HCT116 (cell line): ENCODE data around the gene MID1. TPM values are rescaled to one million over a fixed set of nuclear protein-coding genes. Genes with fewer than 3 reads are reported as not detected.

ENCODE experiments used
- ATAC-seq: fragments of 200-7000 bp; cut with Tn5 transposase; 2 replicates; pipeline ENCODE4 v1.9.1; 2020; ENCODE audit warnings: mild to moderate bottlenecking, moderate library complexity
- BruUV-seq: library from RNA; stranded (reverse); fragments of 400-500 nt; replicated peaks from 2 replicates; lab custom pipeline; 2021; lab: Mats Ljungman, UMichigan
- CTCF ChIA-PET: fragments of 300-600 bp; sonication (Branson Sonifier 250); formaldehyde crosslinking; loops from one replicate; lab custom pipeline; 2021; ENCODE audit warnings: antibody characterized with exemption; lab: Charles Lee
- POLR2A ChIA-PET: fragments of 300-600, 350-600 bp; sonication (Branson Sonifier 250); formaldehyde crosslinking; loops from one replicate; lab custom pipeline; 2021; ENCODE audit warnings: antibody characterized with exemption; lab: Charles Lee
- RAD21 ChIA-PET, 2 experiments: fragments of 300-600 bp; sonication (Branson Sonifier 250); formaldehyde crosslinking; loops; one replicate each; lab custom pipeline; 2023; ENCODE audit warnings: low total read pairs in 2 of 2; ENCODE audit not compliant: uncharacterized antibody in 2 of 2, unreplicated experiment in 2 of 2, low non-redundant PET in 1 of 2; lab: Charles Lee
- DNase-seq: peaks from one replicate; pipeline ENCODE4 v3.0.0-alpha.2; 2010; ENCODE audit warnings: low read depth, low spot score
- H2AFZ ChIP-seq: fragments of 200-600 bp; shearing (Covaris generic), sonication (generic); 2 replicates; pipeline ENCODE4 v1.6.1; 2017; ENCODE audit warnings: low read depth, mixed run types, mixed read lengths, antibody characterized with exemption, low read length; ENCODE audit not compliant: poor library complexity, severe bottlenecking
- H3K27ac ChIP-seq: 2 replicates; pipeline ENCODE4 v1.5.1; 2012; ENCODE audit warnings: low read depth, low read length
- H3K27me3 ChIP-seq: fragments of 200-600 bp; sonication (generic); 2 replicates; pipeline ENCODE4 v1.6.1; 2016; ENCODE audit warnings: mixed run types, low read length, mixed read lengths; ENCODE audit not compliant: insufficient read depth
- H3K36me3 ChIP-seq, 2 experiments: fragments of 200-500 bp in 1 of 2; fragments of 200-600 bp in 1 of 2; sonication (Bioruptor generic) in 1 of 2; sonication (generic) in 1 of 2; 2 replicates each; pipeline versions ENCODE4 v1.5.1 to v1.6.1; 2014 to 2016; ENCODE audit warnings: low read length in 2 of 2, inconsistent platforms in 1 of 2, mixed read lengths in 1 of 2, mixed run types in 1 of 2; ENCODE audit not compliant: insufficient read depth in 2 of 2, control insufficient read depth in 1 of 2
- H3K4me1 ChIP-seq, 2 experiments: fragments of 200-600 bp in 1 of 2; sonication (generic) in 1 of 2; 2 replicates each; pipeline versions ENCODE4 v1.5.1 to v1.6.1; 2012 to 2017; ENCODE audit warnings: low read length in 2 of 2, inconsistent platforms in 1 of 2, mild to moderate bottlenecking in 1 of 2, mixed read lengths in 1 of 2, mixed run types in 1 of 2, moderate library complexity in 1 of 2; ENCODE audit not compliant: insufficient read depth in 2 of 2, control insufficient read depth in 1 of 2
- H3K4me2 ChIP-seq: fragments of 200-600 bp; sonication (generic); 2 replicates; pipeline ENCODE4 v1.6.1; 2017; ENCODE audit warnings: mixed run types, low read length, mixed read lengths
- H3K4me3 ChIP-seq, 2 experiments: fragments of 200-600 bp in 1 of 2; sonication (generic) in 1 of 2; replicated peaks in 1 of 2; 2 replicates each; pipeline ENCODE4 v1.5.1; 2011 to 2016; ENCODE audit warnings: low read length in 2 of 2, control low read depth in 1 of 2, low read depth in 1 of 2, mild to moderate bottlenecking in 1 of 2, mixed read lengths in 1 of 2, mixed run types in 1 of 2
- H3K79me2 ChIP-seq: fragments of 200-600 bp; sonication (generic); 2 replicates; pipeline ENCODE4 v1.6.1; 2017; ENCODE audit warnings: mild to moderate bottlenecking, mixed run types, low read length, moderate library complexity, mixed read lengths; ENCODE audit not compliant: insufficient read depth
- H3K9ac ChIP-seq: fragments of 200-600 bp; sonication (generic); 2 replicates; pipeline ENCODE4 v1.6.1; 2016; ENCODE audit warnings: low read length, mixed read lengths
- H3K9me2 ChIP-seq: fragments of 200-600 bp; sonication (generic), shearing (Covaris generic); 2 replicates; pipeline ENCODE4 v1.6.1; 2017; ENCODE audit warnings: mixed run types, mild to moderate bottlenecking, moderate library complexity; ENCODE audit not compliant: insufficient read depth
- H3K9me3 ChIP-seq, 2 experiments: fragments of 200-500 bp in 1 of 2; fragments of 200-600 bp in 1 of 2; sonication (Bioruptor generic) in 1 of 2; sonication (generic) in 1 of 2; 2 replicates each; pipeline ENCODE4 v1.6.1; 2014 to 2017; ENCODE audit warnings: low read length in 2 of 2, mixed read lengths in 2 of 2, inconsistent platforms in 1 of 2, low read depth in 1 of 2, mild to moderate bottlenecking in 1 of 2, mixed run types in 1 of 2, moderate library complexity in 1 of 2; ENCODE audit not compliant: control insufficient read depth in 1 of 2, insufficient read depth in 1 of 2
- H4K20me1 ChIP-seq: fragments of 200-600 bp; sonication (generic), shearing (Covaris generic); 2 replicates; pipeline ENCODE4 v1.6.1; 2017; ENCODE audit warnings: mixed run types, mild to moderate bottlenecking, moderate library complexity; ENCODE audit not compliant: insufficient read depth
- CBX3 ChIP-seq: IDR thresholded peaks from 2 replicates; pipeline ENCODE4 v1.6.1; 2012; ENCODE audit warnings: low read depth
- CEBPB ChIP-seq: IDR thresholded peaks from 2 replicates; pipeline ENCODE4 v1.6.1; 2012; ENCODE audit warnings: low read depth
- EGR1 ChIP-seq: IDR thresholded peaks from 2 replicates; pipeline ENCODE4 v1.6.1; 2012; ENCODE audit warnings: low read depth
- ELF1 ChIP-seq: IDR thresholded peaks from 2 replicates; pipeline ENCODE4 v1.6.1; 2012; ENCODE audit warnings: low read depth, borderline replicate concordance
- EZH2phosphoT487 ChIP-seq: fragments of 200-600 bp; IDR thresholded peaks from 2 replicates; pipeline ENCODE4 v1.6.1; 2018; ENCODE audit warnings: antibody characterized with exemption, borderline replicate concordance
- RAD21 ChIP-seq: IDR thresholded peaks from 2 replicates; pipeline ENCODE4 v1.6.1; 2012; ENCODE audit warnings: low read depth, mild to moderate bottlenecking
- SP1 ChIP-seq: IDR thresholded peaks from 2 replicates; pipeline ENCODE4 v1.6.1; 2012; ENCODE audit warnings: low read depth
- SRF ChIP-seq: IDR thresholded peaks from 2 replicates; pipeline ENCODE4 v1.6.1; 2012; ENCODE audit warnings: low read depth
- intact Hi-C: fragments of 100-400 bp; cut with micrococcal nuclease; formaldehyde crosslinking; loops from 2 replicates; pipeline ENCODE4 v1.10.0; 2022
- total RNA-seq: library from RNA; stranded (reverse); gene quantifications from one replicate; pipeline ENCODE4 v1.2.1, GENCODE V29; 2021; ENCODE audit not compliant: unreplicated experiment
- TF ChIP-seq, protein P1 (sequence below): IDR thresholded peaks from 2 replicates; pipeline ENCODE4 v1.6.1; 2011; ENCODE audit warnings: mild to moderate bottlenecking, low read length, moderate library complexity; ENCODE audit not compliant: insufficient replicate concordance; ENCODE audit errors: extremely low read depth
- TF ChIP-seq, protein P2 (sequence below): IDR thresholded peaks from 2 replicates; pipeline ENCODE4 v1.6.1; 2012
- TF ChIP-seq, protein P3 (sequence below): IDR thresholded peaks from 2 replicates; pipeline ENCODE4 v1.6.1; 2012

The MID1 gene
- total RNA-seq, 1 experiment from 2014 or later, result 48.8 TPM

DNA sequence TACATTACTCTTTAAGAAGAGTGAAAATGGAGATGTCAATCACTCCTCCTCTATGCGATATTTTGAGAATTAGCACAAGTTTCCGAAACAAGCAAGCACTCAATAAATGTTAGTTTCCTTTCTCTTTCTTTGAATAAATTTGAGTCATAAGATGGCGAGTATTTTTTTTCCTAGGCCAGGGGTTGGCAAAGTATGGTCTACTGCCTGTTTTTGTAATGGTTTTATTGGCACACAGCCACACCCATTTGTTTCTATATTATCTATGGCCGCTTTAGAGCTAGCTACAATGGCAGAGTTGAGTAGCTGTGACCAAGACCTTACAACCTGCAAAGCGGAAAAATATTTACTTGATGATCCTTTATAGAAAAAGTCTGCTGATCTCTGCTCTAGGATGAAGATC, 139.5 kb downstream of the MID1 start:
- intact Hi-C loops, result no loop called here
- no peak overlapping the region for H3K4me2 ChIP-seq
- no peak for ATAC-seq
- H3K27me3 ChIP-seq, result no peaks in the 10 kb centered on the region
- peaks cover 2 to 3% of the 10 kb centered on the region in 2 experiments; a peak in 2 of 4 replicates for H3K36me3 ChIP-seq
- ChIA-PET CTCF (no interaction called here), RAD21 (no interaction called here), POLR2A (no interaction called here)
- H3K4me1 ChIP-seq, result no peaks in the 10 kb centered on the region
- H3K9me2 ChIP-seq, result no peaks in the 10 kb centered on the region
- H4K20me1 ChIP-seq, result no peaks in the 10 kb centered on the region
- no peak for DNase-seq
- H2AFZ ChIP-seq, result no peak overlapping the region
- TF ChIP-seq CEBPB (no peak), EGR1 (no peak), SRF (no peak), SP1 (no peak), EZH2phosphoT487 (no peak), RAD21 (no peak), CBX3 (no peak), ELF1 (no peak)
- TF ChIP-seq, protein P1, sequence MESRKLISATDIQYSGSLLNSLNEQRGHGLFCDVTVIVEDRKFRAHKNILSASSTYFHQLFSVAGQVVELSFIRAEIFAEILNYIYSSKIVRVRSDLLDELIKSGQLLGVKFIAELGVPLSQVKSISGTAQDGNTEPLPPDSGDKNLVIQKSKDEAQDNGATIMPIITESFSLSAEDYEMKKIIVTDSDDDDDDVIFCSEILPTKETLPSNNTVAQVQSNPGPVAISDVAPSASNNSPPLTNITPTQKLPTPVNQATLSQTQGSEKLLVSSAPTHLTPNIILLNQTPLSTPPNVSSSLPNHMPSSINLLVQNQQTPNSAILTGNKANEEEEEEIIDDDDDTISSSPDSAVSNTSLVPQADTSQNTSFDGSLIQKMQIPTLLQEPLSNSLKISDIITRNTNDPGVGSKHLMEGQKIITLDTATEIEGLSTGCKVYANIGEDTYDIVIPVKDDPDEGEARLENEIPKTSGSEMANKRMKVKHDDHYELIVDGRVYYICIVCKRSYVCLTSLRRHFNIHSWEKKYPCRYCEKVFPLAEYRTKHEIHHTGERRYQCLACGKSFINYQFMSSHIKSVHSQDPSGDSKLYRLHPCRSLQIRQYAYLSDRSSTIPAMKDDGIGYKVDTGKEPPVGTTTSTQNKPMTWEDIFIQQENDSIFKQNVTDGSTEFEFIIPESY, result no peak
- TF ChIP-seq, protein P2, sequence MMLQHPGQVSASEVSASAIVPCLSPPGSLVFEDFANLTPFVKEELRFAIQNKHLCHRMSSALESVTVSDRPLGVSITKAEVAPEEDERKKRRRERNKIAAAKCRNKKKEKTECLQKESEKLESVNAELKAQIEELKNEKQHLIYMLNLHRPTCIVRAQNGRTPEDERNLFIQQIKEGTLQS, result no peak
- TF ChIP-seq, protein P3, sequence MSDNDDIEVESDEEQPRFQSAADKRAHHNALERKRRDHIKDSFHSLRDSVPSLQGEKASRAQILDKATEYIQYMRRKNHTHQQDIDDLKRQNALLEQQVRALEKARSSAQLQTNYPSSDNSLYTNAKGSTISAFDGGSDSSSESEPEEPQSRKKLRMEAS, result no peak
- BruUV-seq, result no TSS peak
- H3K9ac ChIP-seq, result no peak overlapping the region
- no peak overlapping the region for H3K4me3 ChIP-seq
- no peak overlapping the region for H3K27ac ChIP-seq
- H3K9me3 ChIP-seq, result no peaks in the 10 kb centered on the region
- no peaks in the 10 kb centered on the region for H3K79me2 ChIP-seq
